Endothelial cell of umbilical vein (primary cell): ENCODE results near the gene SKOR1. TPM values are rescaled to one million over a fixed set of nuclear protein-coding genes. Genes with fewer than 3 reads are reported as not detected.

ENCODE experiments used
- BruUV-seq: library from RNA; stranded (reverse); fragments of 400-500 nt; replicated peaks from 2 replicates; lab custom pipeline; 2021; lab: Mats Ljungman, UMichigan
- CTCF ChIA-PET: fragments of 300-600, 350-600 bp; sonication (Branson Sonifier 250); formaldehyde crosslinking; loops from one replicate; lab custom pipeline; 2021; ENCODE audit warnings: antibody characterized with exemption, inconsistent platforms; lab: Charles Lee
- POLR2A ChIA-PET: fragments of 300-600, 350-600 bp; sonication (Branson Sonifier 250); formaldehyde crosslinking; loops from one replicate; lab custom pipeline; 2021; ENCODE audit warnings: antibody characterized with exemption, inconsistent platforms; lab: Charles Lee
- DNase-seq: peaks from one replicate; pipeline ENCODE4 v3.0.0-alpha.2; 2011; ENCODE audit warnings: low read depth, low spot score
- FAIRE-seq: peaks from 2 replicates; lab custom pipeline; 2011; peaks lifted over from hg19 to GRCh38; lab: Jason Lieb, UNC
- H2AFZ ChIP-seq: 2 replicates; pipeline ENCODE4 v1.6.0; 2012; ENCODE audit warnings: low read depth, low read length, control low read depth, inconsistent platforms
- H3K27ac ChIP-seq: 2 replicates; pipeline ENCODE4 v1.5.1; 2011; ENCODE audit warnings: low read depth, mild to moderate bottlenecking, control low read depth, low read length, moderate library complexity; ENCODE audit not compliant: insufficient read depth
- H3K27me3 ChIP-seq, 2 experiments: 2 replicates each; pipeline versions ENCODE4 v1.6.0 to v1.6.1; 2011; ENCODE audit warnings: low read length in 2 of 2, mixed read lengths in 1 of 2; ENCODE audit not compliant: control insufficient read depth in 2 of 2, insufficient read depth in 2 of 2
- H3K36me3 ChIP-seq, 2 experiments: 2 replicates in 1 of 2; 3 replicates in 1 of 2; pipeline ENCODE4 v1.5.1; 2011; ENCODE audit warnings: low read length in 2 of 2, mild to moderate bottlenecking in 1 of 2, moderate library complexity in 1 of 2; ENCODE audit not compliant: control insufficient read depth in 2 of 2, insufficient read depth in 2 of 2; ENCODE audit errors: extremely low read depth in 1 of 2
- H3K4me1 ChIP-seq: 3 replicates; pipeline ENCODE4 v1.5.1; 2011; ENCODE audit warnings: mild to moderate bottlenecking, low read length; ENCODE audit not compliant: control insufficient read depth, insufficient read depth; ENCODE audit errors: extremely low read depth
- H3K4me2 ChIP-seq: 2 replicates; pipeline ENCODE4 v1.6.1; 2011; ENCODE audit warnings: low read length, control low read depth, mixed read lengths; ENCODE audit not compliant: insufficient read depth
- H3K4me3 ChIP-seq, 3 experiments: fragments of 200-600 bp in 1 of 3; sonication (generic), shearing (Covaris generic) in 1 of 3; replicated peaks in 1 of 3; 2 replicates each; pipeline ENCODE4 v1.5.1; 2011 to 2016; ENCODE audit warnings: control low read depth in 3 of 3, low read length in 3 of 3, mild to moderate bottlenecking in 2 of 3, inconsistent platforms in 1 of 3, low read depth in 1 of 3, moderate library complexity in 1 of 3; ENCODE audit not compliant: insufficient read depth in 1 of 3
- H3K79me2 ChIP-seq: 2 replicates; pipeline ENCODE4 v1.6.0; 2012; ENCODE audit warnings: low read length, inconsistent platforms; ENCODE audit not compliant: control insufficient read depth, insufficient read depth
- H3K9ac ChIP-seq: replicated peaks from 2 replicates; pipeline ENCODE3; 2011; ENCODE audit warnings: low read length, control low read depth; ENCODE audit not compliant: insufficient read depth; ENCODE audit errors: extremely low read depth
- H3K9me1 ChIP-seq: replicated peaks from 3 replicates; pipeline ENCODE4 v1.6.0; 2011; ENCODE audit warnings: mild to moderate bottlenecking, low read length; ENCODE audit not compliant: control insufficient read depth, insufficient read depth; ENCODE audit errors: extremely low read depth
- H3K9me3 ChIP-seq: replicated peaks from 2 replicates; pipeline ENCODE4 v1.5.1; 2012; ENCODE audit warnings: low read length, inconsistent platforms; ENCODE audit not compliant: control insufficient read depth, insufficient read depth
- H4K20me1 ChIP-seq: replicated peaks from 2 replicates; pipeline ENCODE3; 2011; ENCODE audit warnings: mild to moderate bottlenecking, low read length; ENCODE audit not compliant: control insufficient read depth, insufficient read depth; ENCODE audit errors: extremely low read depth
- EZH2 ChIP-seq: IDR thresholded peaks from 2 replicates; pipeline ENCODE4 v1.6.1; 2012; ENCODE audit warnings: borderline replicate concordance, low read depth, mild to moderate bottlenecking, moderate library complexity, low read length, inconsistent platforms; ENCODE audit not compliant: severe bottlenecking
- FOS ChIP-seq: IDR thresholded peaks from 2 replicates; pipeline ENCODE4 v1.6.1; 2011; ENCODE audit warnings: mild to moderate bottlenecking, low read length, moderate library complexity, borderline replicate concordance; ENCODE audit not compliant: insufficient read depth
- GATA2 ChIP-seq: IDR thresholded peaks from 2 replicates; pipeline ENCODE4 v1.7.0; 2011; ENCODE audit warnings: low read depth, mild to moderate bottlenecking, moderate library complexity, mixed read lengths, low read length; ENCODE audit not compliant: insufficient read length, insufficient read depth
- JUN ChIP-seq: IDR thresholded peaks from 2 replicates; pipeline ENCODE4 v1.6.1; 2011; ENCODE audit warnings: borderline replicate concordance, low read depth; ENCODE audit not compliant: insufficient read length, insufficient read depth
- MYC ChIP-seq: IDR thresholded peaks from one replicate; pipeline ENCODE4 v1.6.1; 2011; ENCODE audit warnings: mild to moderate bottlenecking, low read depth, low read length
- POLR2A ChIP-seq: IDR thresholded peaks from 2 replicates; pipeline ENCODE4 v1.6.1; 2012; ENCODE audit warnings: low read depth, mild to moderate bottlenecking, control low read depth, low read length
- POLR2AphosphoS5 ChIP-seq: IDR thresholded peaks from 2 replicates; pipeline ENCODE4 v1.6.1; 2012; ENCODE audit warnings: low read depth, mild to moderate bottlenecking, control low read depth, low read length, moderate library complexity; ENCODE audit not compliant: insufficient read depth
- dilution Hi-C: fragments of 300-500 bp; cut with MboI; formaldehyde crosslinking; loops from one replicate; pipeline ENCODE4 v1.15.0; 2019; ENCODE audit warnings: low sequenced_read_pairs; ENCODE audit not compliant: extremely low pct_ligation_motif_present
- intact Hi-C: fragments of 100-400 bp; cut with micrococcal nuclease; formaldehyde crosslinking; loops from one replicate; pipeline ENCODE4 v1.10.0; 2022
- polyA plus RNA-seq, 4 experiments: library from polyadenylated mRNA; depleted of rRNA in 3 of 4; stranded (reverse) in 3 of 4; unstranded in 1 of 4; fragments of >200 nt; gene quantifications; 2 replicates each; pipeline versions ENCODE4 v1.2.1 to v1.2.3, GENCODE V29; 2011 to 2012; ENCODE audit warnings: missing spikeins in 1 of 4
- total RNA-seq: library from RNA; stranded (reverse); gene quantifications from 2 replicates; pipeline ENCODE4 v1.2.3, GENCODE V29; 2021
- TF ChIP-seq, protein P1 (sequence below): IDR thresholded peaks from 2 replicates; pipeline ENCODE4 v1.6.1; 2011; ENCODE audit not compliant: insufficient read depth, insufficient read length
- TF ChIP-seq, protein P2 (sequence below), 2 donors: IDR thresholded peaks; 1 replicate in 1 of 2; 2 replicates in 1 of 2; pipeline ENCODE4 v1.5.1; 2011; ENCODE audit warnings: low read length in 2 of 2, mild to moderate bottlenecking in 2 of 2, moderate library complexity in 2 of 2, control low read depth in 1 of 2, inconsistent platforms in 1 of 2, low read depth in 1 of 2; ENCODE audit not compliant: insufficient read depth in 1 of 2; ENCODE audit errors: extremely low read depth in 1 of 2

The SKOR1 gene
- total and polyA plus RNA-seq, 2 donors (not counting 3 experiments of a cell fraction or from before 2014, with no cell fraction given) = 0.06 to 0.15 TPM

DNA sequence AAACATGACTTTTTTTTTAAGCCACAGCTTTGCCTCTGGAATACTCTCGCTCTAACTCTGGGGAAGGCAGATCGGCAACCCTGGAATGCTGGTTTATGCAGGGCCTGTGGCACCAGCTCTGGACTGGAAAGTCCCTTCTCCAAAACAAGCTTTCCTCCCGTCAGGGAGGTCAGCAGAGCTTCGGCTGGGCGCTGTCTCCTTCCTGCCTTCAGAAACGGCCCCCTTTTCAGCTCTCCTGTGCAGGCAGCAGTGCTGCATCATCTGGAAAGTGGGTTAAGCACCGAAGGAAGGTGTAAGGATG lies 42.7 kb upstream of the SKOR1 start:
- Histone ChIP-seq H2AFZ (no peak overlapping the region), H3K9ac (no peak overlapping the region), H3K9me1 (no peaks in the 10 kb centered on the region), H3K27ac (no peak overlapping the region), H3K4me2 (no peak overlapping the region), H3K27me3 (no peaks in the 10 kb centered on the region), H3K4me1 (no peaks in the 10 kb centered on the region), H3K9me3 (no peaks in the 10 kb centered on the region), H3K4me3 (no peak overlapping the region), H3K36me3 (peaks cover 0 to 5% of the 10 kb centered on the region in 2 experiments), H3K79me2 (no peaks in the 10 kb centered on the region), H4K20me1 (no peaks in the 10 kb centered on the region)
- intact Hi-C loops = no loop called here
- BruUV-seq = no TSS peak
- dilution Hi-C loops = no loop called here
- FAIRE-seq = no peak
- no peak for TF ChIP-seq GATA2
- no peak for TF ChIP-seq FOS
- TF ChIP-seq MYC = no peak
- TF ChIP-seq, protein P1, sequence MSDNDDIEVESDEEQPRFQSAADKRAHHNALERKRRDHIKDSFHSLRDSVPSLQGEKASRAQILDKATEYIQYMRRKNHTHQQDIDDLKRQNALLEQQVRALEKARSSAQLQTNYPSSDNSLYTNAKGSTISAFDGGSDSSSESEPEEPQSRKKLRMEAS = no peak
- TF ChIP-seq POLR2A = no peak
- no peak for TF ChIP-seq JUN
- TF ChIP-seq EZH2 = no peak
- no peak for TF ChIP-seq POLR2AphosphoS5
- CTCF ChIA-PET = interaction anchor here (1.2 kb wide), 1 partner anchor 12 kb away, joined by 3 read pairs; no protein-coding TSS in a partner anchor
- POLR2A ChIA-PET = no interaction called here
- DNase-seq = no peak

DNA sequence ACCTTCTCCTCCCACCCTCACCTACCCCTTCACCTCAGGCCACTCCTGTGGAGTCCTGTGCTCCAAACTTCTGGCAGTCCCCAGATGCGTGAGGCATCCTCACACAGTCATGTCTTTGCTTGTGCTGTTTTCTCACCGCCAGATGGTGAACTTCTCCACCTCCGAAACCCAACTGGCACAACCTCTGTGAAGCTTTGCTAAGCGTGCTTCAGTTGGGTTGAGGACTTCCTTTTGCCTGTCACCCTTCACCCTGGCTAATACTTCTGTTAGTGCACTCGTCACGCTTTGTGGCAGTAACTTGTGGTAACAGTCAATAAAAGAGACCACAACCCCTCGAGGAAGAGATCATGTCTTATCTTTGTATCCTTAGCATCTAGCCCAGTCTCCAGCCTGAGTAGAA lies 42.0 kb upstream of the SKOR1 start:
- Histone ChIP-seq H3K27me3 (no peaks in the 10 kb centered on the region), H3K27ac (no peak overlapping the region), H3K79me2 (no peaks in the 10 kb centered on the region), H3K9me1 (no peaks in the 10 kb centered on the region), H2AFZ (no peak overlapping the region), H3K4me2 (no peak overlapping the region), H3K4me1 (no peaks in the 10 kb centered on the region), H3K9me3 (no peaks in the 10 kb centered on the region), H3K36me3 (peaks cover 0 to 5% of the 10 kb centered on the region in 2 experiments), H3K9ac (no peak overlapping the region), H4K20me1 (no peaks in the 10 kb centered on the region), H3K4me3 (no peak overlapping the region)
- no TSS peak for BruUV-seq
- intact Hi-C loops (no loop called here), dilution Hi-C loops (no loop called here)
- CTCF ChIA-PET = no interaction called here
- no peak for DNase-seq
- FAIRE-seq = no peak
- TF ChIP-seq, protein P2, sequence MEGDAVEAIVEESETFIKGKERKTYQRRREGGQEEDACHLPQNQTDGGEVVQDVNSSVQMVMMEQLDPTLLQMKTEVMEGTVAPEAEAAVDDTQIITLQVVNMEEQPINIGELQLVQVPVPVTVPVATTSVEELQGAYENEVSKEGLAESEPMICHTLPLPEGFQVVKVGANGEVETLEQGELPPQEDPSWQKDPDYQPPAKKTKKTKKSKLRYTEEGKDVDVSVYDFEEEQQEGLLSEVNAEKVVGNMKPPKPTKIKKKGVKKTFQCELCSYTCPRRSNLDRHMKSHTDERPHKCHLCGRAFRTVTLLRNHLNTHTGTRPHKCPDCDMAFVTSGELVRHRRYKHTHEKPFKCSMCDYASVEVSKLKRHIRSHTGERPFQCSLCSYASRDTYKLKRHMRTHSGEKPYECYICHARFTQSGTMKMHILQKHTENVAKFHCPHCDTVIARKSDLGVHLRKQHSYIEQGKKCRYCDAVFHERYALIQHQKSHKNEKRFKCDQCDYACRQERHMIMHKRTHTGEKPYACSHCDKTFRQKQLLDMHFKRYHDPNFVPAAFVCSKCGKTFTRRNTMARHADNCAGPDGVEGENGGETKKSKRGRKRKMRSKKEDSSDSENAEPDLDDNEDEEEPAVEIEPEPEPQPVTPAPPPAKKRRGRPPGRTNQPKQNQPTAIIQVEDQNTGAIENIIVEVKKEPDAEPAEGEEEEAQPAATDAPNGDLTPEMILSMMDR (IDR thresholded peaks at IDR 0.05; ENCODE audit: extremely low read depth in 1 of 2, insufficient read depth in 1 of 2, low read depth in 1 of 2, low read length in 2 of 2) = no peak
- TF ChIP-seq FOS = no peak
- TF ChIP-seq, protein P1 = no peak
- TF ChIP-seq MYC = no peak
- no peak for TF ChIP-seq GATA2
- TF ChIP-seq JUN = no peak
- TF ChIP-seq POLR2AphosphoS5 = no peak
- TF ChIP-seq EZH2 = no peak
- POLR2A ChIA-PET = no interaction called here
